WERI-Rb-1 (cell line): Measurements from ENCODE around the gene RCAN2.

Experiments
- DNase-seq: peaks from one replicate; pipeline ENCODE4 v3.0.0-alpha.2; 2020
- H3K27ac ChIP-seq: fragments of 250-450 bp; sonication (Bioruptor Pico); 2 replicates; pipeline ENCODE4 v1.5.1; 2020; ENCODE audit warnings: mild to moderate bottlenecking, moderate library complexity
- H3K27me3 ChIP-seq: fragments of 250-450 bp; sonication (Bioruptor Pico); 2 replicates; pipeline ENCODE4 v1.5.1; 2021; ENCODE audit warnings: mild to moderate bottlenecking, low read depth, moderate library complexity; ENCODE audit not compliant: insufficient read depth, severe bottlenecking
- H3K36me3 ChIP-seq: fragments of 250-450 bp; sonication (Bioruptor Pico); 2 replicates; pipeline ENCODE4 v1.5.1; 2020; ENCODE audit warnings: mild to moderate bottlenecking, moderate library complexity
- H3K4me3 ChIP-seq: 2 replicates; pipeline ENCODE4 v1.5.1; 2011; ENCODE audit warnings: low read depth, mild to moderate bottlenecking, control low read depth, low read length
- H3K9me3 ChIP-seq: fragments of 250-450 bp; sonication (Bioruptor Pico); 2 replicates; pipeline ENCODE4 v1.5.1; 2021; ENCODE audit warnings: mild to moderate bottlenecking, moderate library complexity; ENCODE audit not compliant: severe bottlenecking
- CTCF ChIP-seq: IDR thresholded peaks from 2 replicates; pipeline ENCODE4 v1.5.1; 2011; ENCODE audit warnings: low read depth, mild to moderate bottlenecking, control low read depth, inconsistent platforms, low read length

Gene RCAN2

GRCh38 chr6:46510651-46511050 is 19.4 kb upstream of the RCAN2 start:
- DNase-seq = no peak
- TF ChIP-seq CTCF = no peak

GRCh38 chr6:46509981-46510510 is 18.8 kb upstream of the RCAN2 start:
- Histone ChIP-seq H3K36me3 (no peaks in the 10 kb centered on the region), H3K9me3 (no peaks in the 10 kb centered on the region), H3K4me3 (no peak overlapping the region), H3K27me3 (no peaks in the 10 kb centered on the region), H3K27ac (no peak overlapping the region)
- no peak for TF ChIP-seq CTCF
- DNase-seq = no peak

More at GRCh38 chr6:46510651-46511050, 19.4 kb upstream of the RCAN2 start:
- Histone ChIP-seq H3K4me3 (no peak overlapping the region), H3K27ac (no peak overlapping the region), H3K36me3 (no peaks in the 10 kb centered on the region), H3K9me3 (no peaks in the 10 kb centered on the region), H3K27me3 (no peaks in the 10 kb centered on the region)

- no peak for TF ChIP-seq CTCF
- H3K36me3 ChIP-seq = no peaks in the 10 kb centered on the region
- no peak overlapping the region for H3K4me3 ChIP-seq
These were observed 17.8 kb upstream of the RCAN2 start for GRCh38 chr6:46509063-46509462.

GRCh38 chr6:46507426-46507825 is 16.2 kb upstream of the RCAN2 start:
- TF ChIP-seq CTCF = no peak
- Histone ChIP-seq H3K4me3 (no peak overlapping the region), H3K27ac (no peak overlapping the region), H3K9me3 (no peaks in the 10 kb centered on the region), H3K36me3 (no peaks in the 10 kb centered on the region), H3K27me3 (no peaks in the 10 kb centered on the region)
- no peak for DNase-seq

More at GRCh38 chr6:46509063-46509462, 17.8 kb upstream of the RCAN2 start:
- no peak overlapping the region for H3K27ac ChIP-seq
- no peak for DNase-seq
- H3K27me3 ChIP-seq = no peaks in the 10 kb centered on the region
- H3K9me3 ChIP-seq = no peaks in the 10 kb centered on the region

GRCh38 chr6:46505693-46506512 is 14.7 kb upstream of the RCAN2 start:
- Histone ChIP-seq H3K9me3 (no peaks in the 10 kb centered on the region), H3K27ac (no peak overlapping the region), H3K36me3 (no peaks in the 10 kb centered on the region), H3K4me3 (no peak overlapping the region), H3K27me3 (no peaks in the 10 kb centered on the region)
- DNase-seq = no peak
- TF ChIP-seq CTCF = no peak
